Activated CD8-positive, alpha-beta memory T cell treated with anti-CD3 and anti-CD28 coated beads, Interleukin-2, amount 50 U/mL, for 1 hour (primary cell): ENCODE data around the gene HOOK1.
"Not testable (repeated sequence)": the region's sequence is repeated elsewhere in the genome, so short reads cannot be mapped to it uniquely, and the experiment has no call there.

Source experiments
- DNase-seq: peaks from one replicate; pipeline ENCODE4 v3.0.0-alpha.2; 2020; ENCODE audit errors: extremely low read depth

HOOK1 gene

GRCh38 chr1:59885160-59885832 lies 70.5 kb downstream of the HOOK1 start:
- no peak for DNase-seq

- DNase-seq: no peak
These were observed 78.4 kb downstream of the HOOK1 start for GRCh38 chr1:59892841-59893811.

- no peak for DNase-seq
These were observed 82.4 kb downstream of the HOOK1 start for GRCh38 chr1:59897165-59897564.

GRCh38 chr1:59898927-59899326 lies 84.2 kb downstream of the HOOK1 start:
- no peak for DNase-seq

GRCh38 chr1:59900640-59901039 lies 85.9 kb downstream of the HOOK1 start:
- no peak for DNase-seq

GRCh38 chr1:59901770-59902388 lies 87.1 kb downstream of the HOOK1 start:
- DNase-seq: no peak

GRCh38 chr1:59903141-59903754 lies 88.5 kb downstream of the HOOK1 start:
- DNase-seq: no peak

GRCh38 chr1:59906931-59907330 lies 92.2 kb downstream of the HOOK1 start:
- DNase-seq: no peak

GRCh38 chr1:59908084-59908483 lies 93.3 kb downstream of the HOOK1 start:
- DNase-seq: no peak

- DNase-seq: no peak
These were observed 93.9 kb downstream of the HOOK1 start for GRCh38 chr1:59908682-59909081.

- DNase-seq: not testable (repeated sequence)
These were observed 100.1 kb downstream of the HOOK1 start for GRCh38 chr1:59914791-59915286.

GRCh38 chr1:59915516-59915915 lies 100.8 kb downstream of the HOOK1 start:
- no peak for DNase-seq

- no peak for DNase-seq
These were observed 102.5 kb downstream of the HOOK1 start for GRCh38 chr1:59917026-59917784.

- DNase-seq: no peak
These were observed 103.0 kb downstream of the HOOK1 start for GRCh38 chr1:59917785-59918180.

- DNase-seq: no peak
These were observed 105.0 kb downstream of the HOOK1 start for GRCh38 chr1:59919746-59920145.

- DNase-seq: not testable (repeated sequence)
These were observed 106.6 kb downstream of the HOOK1 start for GRCh38 chr1:59921258-59921899.

GRCh38 chr1:59924653-59925052 lies 109.9 kb downstream of the HOOK1 start:
- DNase-seq: no peak
